ENCODE data around the gene TRMT10C.

DNA sequence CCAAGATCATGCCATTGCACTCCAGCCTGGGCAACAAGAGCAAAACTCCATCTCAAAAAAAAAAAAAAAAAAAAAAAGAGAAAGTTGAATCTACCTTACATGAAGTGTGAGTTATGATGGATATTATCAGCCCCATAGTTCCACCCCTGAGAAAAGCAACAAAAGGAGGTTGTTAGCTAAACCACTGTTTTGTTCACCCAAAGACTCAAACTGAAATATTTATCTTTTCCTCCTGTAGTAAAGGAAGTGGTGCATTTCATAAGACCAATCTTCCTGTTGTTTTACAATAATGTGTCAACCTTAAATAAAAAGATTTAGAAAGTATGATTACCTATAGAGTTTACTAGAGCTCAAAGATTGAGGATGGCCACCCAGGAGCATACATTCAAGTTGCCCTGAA, 18.7 kb upstream of the TRMT10C start:
- TF ChIP-seq CTCF (IDR thresholded peaks at IDR 0.05) (no peak), POLR2A (IDR thresholded peaks at IDR 0.05) (no peak)

Measured in adrenal gland (tissue), 5 donors.